Neural cell (in vitro differentiated cells): Measurements from ENCODE around the gene NKX1-2. TPM values are rescaled to one million over a fixed set of nuclear protein-coding genes. Genes with fewer than 3 reads are reported as not detected.
"Not testable (repeated sequence)": the region's sequence is repeated elsewhere in the genome, so short reads cannot be mapped to it uniquely, and the experiment has no call there.

Experiments
- H2AFZ ChIP-seq: fragments of 200-600, 300-800 bp; sonication (generic), shearing (Covaris generic); 2 replicates; pipeline ENCODE4 v1.6.0; 2014; ENCODE audit warnings: low read depth, mild to moderate bottlenecking, antibody characterized with exemption, low read length, moderate library complexity
- H3F3A ChIP-seq: fragments of 200-600 bp; shearing (Covaris generic); 2 replicates; pipeline ENCODE4 v1.6.1; 2016; ENCODE audit warnings: mild to moderate bottlenecking, moderate library complexity, mixed read lengths, antibody characterized with exemption, low read length; ENCODE audit not compliant: insufficient read depth, poor library complexity, severe bottlenecking
- H3K27ac ChIP-seq: fragments of 200-600, 300-800 bp; sonication (generic), shearing (Covaris generic); 2 replicates; pipeline ENCODE4 v1.5.1; 2014; ENCODE audit warnings: mild to moderate bottlenecking, low read length, moderate library complexity
- H3K27me3 ChIP-seq: fragments of 300-800, 200-600 bp; sonication (generic), shearing (Covaris generic); 2 replicates; pipeline ENCODE4 v1.6.0; 2014; ENCODE audit warnings: mild to moderate bottlenecking, low read depth, low read length, moderate library complexity; ENCODE audit not compliant: insufficient read depth
- H3K36me3 ChIP-seq: fragments of 300-800, 200-600 bp; sonication (generic), shearing (Covaris generic); 2 replicates; pipeline ENCODE4 v1.5.1; 2014; ENCODE audit warnings: mild to moderate bottlenecking, antibody characterized with exemption, low read length, moderate library complexity; ENCODE audit not compliant: insufficient read depth
- H3K4me2 ChIP-seq: fragments of 300-800, 200-600 bp; sonication (generic), shearing (Covaris generic); 2 replicates; pipeline ENCODE4 v1.6.0; 2014; ENCODE audit warnings: mild to moderate bottlenecking, low read length
- H3K4me3 ChIP-seq: fragments of 300-800, 200-600 bp; sonication (generic), shearing (Covaris generic); 2 replicates; pipeline ENCODE4 v1.5.1; 2014; ENCODE audit warnings: mild to moderate bottlenecking, low read length, moderate library complexity
- H3K79me2 ChIP-seq: fragments of 200-600 bp; shearing (Covaris generic); replicated peaks from 2 replicates; pipeline ENCODE4 v1.6.0; 2014; ENCODE audit warnings: mild to moderate bottlenecking, low read length, moderate library complexity; ENCODE audit not compliant: insufficient read depth
- H3K9ac ChIP-seq: fragments of 300-800, 200-600 bp; sonication (generic), shearing (Covaris generic); 2 replicates; pipeline ENCODE4 v1.6.1; 2016; ENCODE audit warnings: mild to moderate bottlenecking, low read length, mixed read lengths
- H3K9me2 ChIP-seq: fragments of 200-600 bp; shearing (Covaris generic); 2 replicates; pipeline ENCODE4 v1.6.1; 2016; ENCODE audit warnings: mild to moderate bottlenecking, low read length, mixed read lengths; ENCODE audit not compliant: insufficient read depth
- H3K9me3 ChIP-seq: fragments of 200-600, 300-800 bp; sonication (generic), shearing (Covaris generic); 2 replicates; pipeline ENCODE4 v1.6.1; 2016; ENCODE audit warnings: mild to moderate bottlenecking, mixed run types, low read length, moderate library complexity, mixed read lengths
- H4K20me1 ChIP-seq: fragments of 200-600 bp; shearing (Covaris generic); 2 replicates; pipeline ENCODE4 v1.6.1; 2016; ENCODE audit warnings: mild to moderate bottlenecking, mixed run types; ENCODE audit not compliant: insufficient read depth
- EP300 ChIP-seq: fragments of 450-650 bp; conservative IDR thresholded peaks from 2 replicates; pipeline ENCODE4 v1.6.1; 2014; ENCODE audit warnings: antibody characterized with exemption, mild to moderate bottlenecking, moderate library complexity; ENCODE audit not compliant: poor library complexity, severe bottlenecking
- EZH2 ChIP-seq: fragments of 200-600, 300-800 bp; shearing (Covaris generic), sonication (generic); IDR thresholded peaks from 2 replicates; pipeline ENCODE4 v1.6.1; 2014; ENCODE audit warnings: antibody characterized with exemption, low read length, borderline replicate concordance, mild to moderate bottlenecking; ENCODE audit not compliant: insufficient read depth, poor library complexity, severe bottlenecking
- MXI1 ChIP-seq: fragments of 450-650 bp; conservative IDR thresholded peaks from 2 replicates; pipeline ENCODE4 v1.6.1; 2014; ENCODE audit warnings: antibody characterized with exemption, mild to moderate bottlenecking; ENCODE audit not compliant: poor library complexity, severe bottlenecking
- POLR2AphosphoS5 ChIP-seq: IDR thresholded peaks from 2 replicates; pipeline ENCODE4 v1.6.1; 2012
- RAD21 ChIP-seq: fragments of 450-650 bp; conservative IDR thresholded peaks from 2 replicates; pipeline ENCODE4 v1.6.1; 2014; ENCODE audit warnings: antibody characterized with exemption, mild to moderate bottlenecking, moderate library complexity
- SMC3 ChIP-seq: fragments of 450-650 bp; conservative IDR thresholded peaks from 2 replicates; pipeline ENCODE4 v1.6.1; 2014; ENCODE audit warnings: antibody characterized with exemption, mild to moderate bottlenecking, moderate library complexity; ENCODE audit not compliant: poor library complexity
- TAF1 ChIP-seq: IDR thresholded peaks from 2 replicates; pipeline ENCODE4 v1.6.1; 2012; ENCODE audit warnings: low read depth
- polyA plus RNA-seq: library from polyadenylated mRNA; depleted of rRNA; stranded (reverse); fragments of >200 nt; gene quantifications from 2 replicates; pipeline ENCODE4 v1.2.3, GENCODE V29; 2014
- TF ChIP-seq, protein P1 (sequence below): IDR thresholded peaks from 2 replicates; pipeline ENCODE4 v1.6.1; 2012; ENCODE audit warnings: borderline replicate concordance
- TF ChIP-seq, protein P2 (sequence below): fragments of 450-650 bp; IDR thresholded peaks from 2 replicates; pipeline ENCODE4 v1.5.1; 2014; ENCODE audit warnings: antibody characterized with exemption, mild to moderate bottlenecking, moderate library complexity; ENCODE audit not compliant: poor library complexity, severe bottlenecking

NKX1-2 gene
- polyA plus RNA-seq, 1 donor from 2014 or later: 0.19 TPM

DNA sequence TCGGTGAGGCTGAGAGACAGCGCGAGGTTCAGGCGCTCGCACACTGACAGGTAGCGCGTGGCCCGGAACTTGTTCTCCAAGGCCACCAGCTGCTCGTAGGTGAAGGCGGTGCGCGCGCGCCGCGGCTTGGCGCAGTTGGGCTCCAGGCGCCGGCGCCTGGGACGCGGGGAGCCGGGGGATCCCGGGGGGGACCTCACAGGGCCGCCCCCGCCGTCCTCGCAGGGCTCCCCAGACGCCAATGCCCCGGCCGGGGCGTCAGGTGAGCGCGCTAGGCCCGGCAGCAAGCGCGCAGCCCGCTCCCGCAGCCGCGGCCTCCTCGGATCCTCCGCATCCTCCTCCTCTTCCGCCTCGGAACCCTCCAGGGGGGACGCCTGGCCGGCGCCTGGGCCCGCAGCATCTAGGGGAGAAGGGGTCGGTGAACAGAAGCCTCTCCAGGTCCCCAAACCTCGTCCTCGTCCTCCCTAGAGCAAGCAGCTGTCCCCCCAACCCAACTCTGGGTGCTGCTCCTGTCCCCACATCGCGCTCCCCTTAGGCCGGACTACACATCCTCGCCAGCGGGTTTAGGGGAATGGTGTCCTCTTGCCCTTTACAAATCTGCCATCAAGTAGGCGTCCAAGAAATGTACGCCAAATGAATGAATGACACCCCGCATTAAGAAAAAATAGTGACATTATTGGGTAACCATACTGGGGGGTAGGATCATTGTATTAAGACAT lies 1.9 kb downstream of the NKX1-2 start:
- TF ChIP-seq EZH2 (peak; percentile 13), POLR2AphosphoS5 (no peak), RAD21 (no peak), EP300 (no peak), MXI1 (peak; percentile 55), TAF1 (no peak)
- TF ChIP-seq, protein P1, sequence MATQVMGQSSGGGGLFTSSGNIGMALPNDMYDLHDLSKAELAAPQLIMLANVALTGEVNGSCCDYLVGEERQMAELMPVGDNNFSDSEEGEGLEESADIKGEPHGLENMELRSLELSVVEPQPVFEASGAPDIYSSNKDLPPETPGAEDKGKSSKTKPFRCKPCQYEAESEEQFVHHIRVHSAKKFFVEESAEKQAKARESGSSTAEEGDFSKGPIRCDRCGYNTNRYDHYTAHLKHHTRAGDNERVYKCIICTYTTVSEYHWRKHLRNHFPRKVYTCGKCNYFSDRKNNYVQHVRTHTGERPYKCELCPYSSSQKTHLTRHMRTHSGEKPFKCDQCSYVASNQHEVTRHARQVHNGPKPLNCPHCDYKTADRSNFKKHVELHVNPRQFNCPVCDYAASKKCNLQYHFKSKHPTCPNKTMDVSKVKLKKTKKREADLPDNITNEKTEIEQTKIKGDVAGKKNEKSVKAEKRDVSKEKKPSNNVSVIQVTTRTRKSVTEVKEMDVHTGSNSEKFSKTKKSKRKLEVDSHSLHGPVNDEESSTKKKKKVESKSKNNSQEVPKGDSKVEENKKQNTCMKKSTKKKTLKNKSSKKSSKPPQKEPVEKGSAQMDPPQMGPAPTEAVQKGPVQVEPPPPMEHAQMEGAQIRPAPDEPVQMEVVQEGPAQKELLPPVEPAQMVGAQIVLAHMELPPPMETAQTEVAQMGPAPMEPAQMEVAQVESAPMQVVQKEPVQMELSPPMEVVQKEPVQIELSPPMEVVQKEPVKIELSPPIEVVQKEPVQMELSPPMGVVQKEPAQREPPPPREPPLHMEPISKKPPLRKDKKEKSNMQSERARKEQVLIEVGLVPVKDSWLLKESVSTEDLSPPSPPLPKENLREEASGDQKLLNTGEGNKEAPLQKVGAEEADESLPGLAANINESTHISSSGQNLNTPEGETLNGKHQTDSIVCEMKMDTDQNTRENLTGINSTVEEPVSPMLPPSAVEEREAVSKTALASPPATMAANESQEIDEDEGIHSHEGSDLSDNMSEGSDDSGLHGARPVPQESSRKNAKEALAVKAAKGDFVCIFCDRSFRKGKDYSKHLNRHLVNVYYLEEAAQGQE: no peak
- H3K27ac ChIP-seq: no peak overlapping the region
- peak overlapping the region; percentile 43 for H3K9ac ChIP-seq
- H3K79me2 ChIP-seq: no peaks in the 10 kb centered on the region
- H3K9me3 ChIP-seq: no peaks in the 10 kb centered on the region
- peak overlapping the region; percentile 63 for H3K4me3 ChIP-seq
- H3K36me3 ChIP-seq: no peaks in the 10 kb centered on the region
- no peaks in the 10 kb centered on the region for H3F3A ChIP-seq
- H3K4me2 ChIP-seq: peak overlapping the region; percentile 35
- H2AFZ ChIP-seq: no peak overlapping the region
- H3K27me3 ChIP-seq: peaks cover 91% of the 10 kb centered on the region
- H3K9me2 ChIP-seq: no peaks in the 10 kb centered on the region
- no peaks in the 10 kb centered on the region for H4K20me1 ChIP-seq

DNA sequence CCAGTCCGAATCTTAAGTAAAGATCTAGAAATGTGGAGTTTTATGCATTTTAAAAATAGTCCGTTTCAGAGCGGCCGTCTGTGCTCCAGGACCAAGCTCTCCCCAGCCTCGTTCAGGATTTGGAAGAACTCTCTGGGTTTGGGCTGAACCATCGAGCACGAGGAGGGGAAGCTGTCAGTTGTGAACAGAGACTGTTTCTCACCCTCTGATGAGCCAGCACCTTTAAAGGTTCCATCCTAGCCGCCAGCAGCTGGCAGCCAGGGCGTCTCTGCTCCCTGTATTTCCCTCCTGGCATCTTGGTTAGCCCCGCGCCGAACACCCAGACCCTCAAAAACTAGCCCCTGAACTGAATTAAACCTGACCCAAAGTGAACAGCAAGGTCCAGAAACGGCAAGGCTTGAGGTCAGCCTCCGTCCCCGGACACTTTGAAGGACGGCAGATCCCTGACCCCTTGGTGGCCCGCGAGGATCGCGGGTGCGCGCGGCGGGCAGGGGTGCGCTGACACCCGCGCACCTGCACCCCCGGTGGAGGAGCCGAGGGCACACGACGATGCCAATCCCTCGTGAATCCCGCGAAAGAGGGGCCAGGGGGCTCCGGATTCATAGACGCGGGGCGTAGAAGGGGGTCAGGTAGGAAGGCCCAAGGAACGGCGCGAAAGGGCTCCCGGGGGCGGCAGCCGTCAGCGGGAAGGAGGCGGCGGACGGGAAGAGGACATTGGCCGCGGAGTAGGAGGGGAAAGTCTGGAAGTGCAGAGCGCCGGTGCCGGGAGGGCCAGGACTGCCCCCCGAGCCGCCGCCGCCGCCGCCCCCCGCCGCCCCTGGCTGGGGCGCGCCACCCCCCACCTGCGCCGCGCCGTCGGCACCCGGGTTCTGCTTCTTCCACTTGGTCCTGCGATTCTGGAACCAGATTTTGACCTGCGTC lies 2.7 kb downstream of the NKX1-2 start:
- no peak overlapping the region for H2AFZ ChIP-seq
- H3K4me2 ChIP-seq: no peak overlapping the region

DNA sequence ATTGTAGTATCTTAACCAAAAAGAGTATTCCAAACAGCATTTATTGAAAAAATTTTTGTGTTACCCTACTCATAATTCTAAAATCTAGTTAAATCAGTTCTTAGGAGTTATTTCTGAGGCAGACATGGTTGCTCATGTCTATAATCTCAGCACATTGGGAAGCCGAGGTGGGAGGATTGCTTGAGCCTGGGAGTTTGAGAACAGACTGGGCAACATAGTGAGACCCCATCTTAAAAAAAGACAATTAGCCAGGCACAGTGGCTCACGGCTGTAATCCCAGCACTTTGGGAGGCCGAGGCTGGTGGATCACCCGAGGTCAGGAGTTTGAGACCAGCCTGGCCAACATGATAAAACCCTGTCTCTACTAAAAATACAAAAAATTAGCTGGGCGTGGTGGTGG lies 8.1 kb downstream of the NKX1-2 start:
- H3K36me3 ChIP-seq, H3K9me2 ChIP-seq, H3K4me3 ChIP-seq, H3K9ac ChIP-seq, H4K20me1 ChIP-seq, H3F3A ChIP-seq, H2AFZ ChIP-seq, H3K9me3 ChIP-seq, H3K79me2 ChIP-seq, H3K27ac ChIP-seq, H3K4me2 ChIP-seq: not testable (repeated sequence)
- peaks cover 33% of the 10 kb centered on the region for H3K27me3 ChIP-seq

More for the DNA sequence above, 2.7 kb downstream of the NKX1-2 start:
- Histone ChIP-seq H4K20me1 (no peaks in the 10 kb centered on the region), H3K9me3 (no peaks in the 10 kb centered on the region), H3F3A (no peaks in the 10 kb centered on the region), H3K79me2 (no peaks in the 10 kb centered on the region), H3K4me3 (peak overlapping the region; percentile 63), H3K27ac (no peak overlapping the region), H3K9me2 (no peaks in the 10 kb centered on the region), H3K27me3 (peaks cover 86% of the 10 kb centered on the region), H3K9ac (peak overlapping the region; percentile 43), H3K36me3 (no peaks in the 10 kb centered on the region)
- TF ChIP-seq RAD21 (no peak), TAF1 (no peak), SMC3 (no peak), EZH2 (no peak), EP300 (no peak)
- TF ChIP-seq, protein P1: no peak
- TF ChIP-seq, protein P2, sequence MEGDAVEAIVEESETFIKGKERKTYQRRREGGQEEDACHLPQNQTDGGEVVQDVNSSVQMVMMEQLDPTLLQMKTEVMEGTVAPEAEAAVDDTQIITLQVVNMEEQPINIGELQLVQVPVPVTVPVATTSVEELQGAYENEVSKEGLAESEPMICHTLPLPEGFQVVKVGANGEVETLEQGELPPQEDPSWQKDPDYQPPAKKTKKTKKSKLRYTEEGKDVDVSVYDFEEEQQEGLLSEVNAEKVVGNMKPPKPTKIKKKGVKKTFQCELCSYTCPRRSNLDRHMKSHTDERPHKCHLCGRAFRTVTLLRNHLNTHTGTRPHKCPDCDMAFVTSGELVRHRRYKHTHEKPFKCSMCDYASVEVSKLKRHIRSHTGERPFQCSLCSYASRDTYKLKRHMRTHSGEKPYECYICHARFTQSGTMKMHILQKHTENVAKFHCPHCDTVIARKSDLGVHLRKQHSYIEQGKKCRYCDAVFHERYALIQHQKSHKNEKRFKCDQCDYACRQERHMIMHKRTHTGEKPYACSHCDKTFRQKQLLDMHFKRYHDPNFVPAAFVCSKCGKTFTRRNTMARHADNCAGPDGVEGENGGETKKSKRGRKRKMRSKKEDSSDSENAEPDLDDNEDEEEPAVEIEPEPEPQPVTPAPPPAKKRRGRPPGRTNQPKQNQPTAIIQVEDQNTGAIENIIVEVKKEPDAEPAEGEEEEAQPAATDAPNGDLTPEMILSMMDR: no peak
